ENCODE data around the gene BHMT2.

Gene BHMT2

GRCh38 chr5:79069488-79070349, at the start of gene BHMT2, which contains the start of gene DMGDH:
BHMT2 (plus strand) TSS chr5:79069767; CDS start chr5:79069783, 16 bp downstream.
DMGDH (minus strand) TSS chr5:79069674; CDS start chr5:79069620, 54 bp downstream.
- DNase-seq = no peak

- DNase-seq = peak; percentile 7
Observed at GRCh38 chr5:79020861-79021561, 48.6 kb upstream of the BHMT2 start.

GRCh38 chr5:79021753-79022152, 47.8 kb upstream of the BHMT2 start:
- no peak for DNase-seq

- no peak for DNase-seq
Observed at GRCh38 chr5:79022771-79023170, 46.8 kb upstream of the BHMT2 start.

GRCh38 chr5:79023348-79023747, 46.2 kb upstream of the BHMT2 start:
- no peak for DNase-seq

- no peak for DNase-seq
Observed at GRCh38 chr5:79023947-79024346, 45.6 kb upstream of the BHMT2 start.

- DNase-seq = peak; percentile 25
Observed at GRCh38 chr5:79025054-79025472, 44.5 kb upstream of the BHMT2 start.

GRCh38 chr5:79030663-79031484, 38.7 kb upstream of the BHMT2 start:
- DNase-seq = no peak

- DNase-seq = no peak
Observed at GRCh38 chr5:79031485-79031867, 38.1 kb upstream of the BHMT2 start.

- no peak for DNase-seq
Observed at GRCh38 chr5:79032031-79032695, 37.4 kb upstream of the BHMT2 start.

GRCh38 chr5:79032782-79033181, 36.8 kb upstream of the BHMT2 start:
- no peak for DNase-seq

- DNase-seq = no peak
Observed at GRCh38 chr5:79035237-79035636, 34.3 kb upstream of the BHMT2 start.

- no peak for DNase-seq
Observed at GRCh38 chr5:79036769-79037168, 32.8 kb upstream of the BHMT2 start.

GRCh38 chr5:79042188-79042587, 27.4 kb upstream of the BHMT2 start:
- no peak for DNase-seq

- DNase-seq = no peak
Observed at GRCh38 chr5:79047199-79047598, 22.4 kb upstream of the BHMT2 start.

- no peak for DNase-seq
Observed at GRCh38 chr5:79048437-79048836, 21.1 kb upstream of the BHMT2 start.

- no peak for DNase-seq
Observed at GRCh38 chr5:79050498-79050897, 19.1 kb upstream of the BHMT2 start.

GRCh38 chr5:79053321-79053720, 16.2 kb upstream of the BHMT2 start:
- DNase-seq = no peak

- no peak for DNase-seq
Observed at GRCh38 chr5:79055017-79055416, 14.6 kb upstream of the BHMT2 start.

GRCh38 chr5:79056847-79057246, 12.7 kb upstream of the BHMT2 start:
- no peak for DNase-seq

- no peak for DNase-seq
Observed at GRCh38 chr5:79059674-79060073, 9.9 kb upstream of the BHMT2 start.

GRCh38 chr5:79062436-79062835, 7.1 kb upstream of the BHMT2 start:
- no peak for DNase-seq

GRCh38 chr5:79070350-79070667, 742 bp downstream of the BHMT2 start:
- DNase-seq = no peak

Data from stimulated activated naive CD4-positive, alpha-beta T cell treated with Interleukin-2 at 50 U/mL for 16 hours (primary cell).